Keratinocyte (primary cell): Measurements from ENCODE around the gene HSPA1B. TPM values are rescaled to one million over a fixed set of nuclear protein-coding genes. Genes with fewer than 3 reads are reported as not detected.
"Not testable (repeated sequence)": the region's sequence is repeated elsewhere in the genome, so short reads cannot be mapped to it uniquely, and the experiment has no call there.

Experiments
- DNase-seq: peaks from one replicate; pipeline ENCODE4 v3.0.0-alpha.2; 2011; ENCODE audit warnings: low read depth, missing footprints, low spot score
- FAIRE-seq: peaks from 2 replicates; lab custom pipeline; 2011; peaks lifted over from hg19 to GRCh38; lab: Jason Lieb, UNC
- H2AFZ ChIP-seq: 2 replicates; pipeline ENCODE4 v1.6.0; 2012; ENCODE audit warnings: low read length, control low read depth, inconsistent platforms; ENCODE audit not compliant: control insufficient read depth
- H3K27ac ChIP-seq: 2 replicates; pipeline ENCODE4 v1.5.1; 2011; ENCODE audit warnings: low read length; ENCODE audit not compliant: control insufficient read depth, insufficient read depth
- H3K27me3 ChIP-seq: 3 replicates; pipeline ENCODE4 v1.6.0; 2011; ENCODE audit warnings: low read length; ENCODE audit not compliant: control insufficient read depth, insufficient read depth; ENCODE audit errors: extremely low read depth
- H3K36me3 ChIP-seq, 2 experiments: 2 replicates in 1 of 2; 3 replicates in 1 of 2; pipeline ENCODE4 v1.5.1; 2011; ENCODE audit warnings: low read length in 2 of 2, mild to moderate bottlenecking in 1 of 2; ENCODE audit not compliant: control insufficient read depth in 2 of 2, insufficient read depth in 2 of 2; ENCODE audit errors: extremely low read depth in 1 of 2
- H3K4me1 ChIP-seq: 3 replicates; pipeline ENCODE4 v1.5.1; 2011; ENCODE audit warnings: low read length; ENCODE audit not compliant: control insufficient read depth, insufficient read depth; ENCODE audit errors: extremely low read depth
- H3K4me2 ChIP-seq: 3 replicates; pipeline ENCODE4 v1.6.0; 2011; ENCODE audit warnings: low read depth, low read length; ENCODE audit not compliant: control insufficient read depth, insufficient read depth; ENCODE audit errors: extremely low read depth
- H3K4me3 ChIP-seq, 3 experiments: fragments of 200-600 bp in 1 of 3; sonication (generic) in 1 of 3; 2 replicates in 2 of 3; 3 replicates in 1 of 3; pipeline ENCODE4 v1.5.1; 2011 to 2016; ENCODE audit warnings: low read length in 3 of 3, mild to moderate bottlenecking in 3 of 3, control low read depth in 2 of 3, inconsistent platforms in 1 of 3, low read depth in 1 of 3, mixed read lengths in 1 of 3, mixed run types in 1 of 3, moderate library complexity in 1 of 3; ENCODE audit not compliant: control insufficient read depth in 2 of 3, insufficient read depth in 2 of 3; ENCODE audit errors: extremely low read depth in 1 of 3
- H3K79me2 ChIP-seq: 2 replicates; pipeline ENCODE4 v1.6.0; 2012; ENCODE audit warnings: low read length; ENCODE audit not compliant: control insufficient read depth, insufficient read depth
- H3K9ac ChIP-seq: 3 replicates; pipeline ENCODE4 v1.6.0; 2011; ENCODE audit warnings: low read length; ENCODE audit not compliant: control insufficient read depth, insufficient read depth; ENCODE audit errors: extremely low read depth
- H3K9me1 ChIP-seq: 3 replicates; pipeline ENCODE4 v1.6.0; 2011; ENCODE audit warnings: low read length; ENCODE audit not compliant: control insufficient read depth, insufficient read depth; ENCODE audit errors: extremely low read depth
- H3K9me3 ChIP-seq: 2 replicates; pipeline ENCODE4 v1.5.1; 2012; ENCODE audit warnings: low read depth, low read length; ENCODE audit not compliant: control insufficient read depth
- H4K20me1 ChIP-seq: 3 replicates; pipeline ENCODE4 v1.6.0; 2011; ENCODE audit warnings: low read length; ENCODE audit not compliant: control insufficient read depth, insufficient read depth; ENCODE audit errors: extremely low read depth
- CTCF ChIP-seq, 3 experiments: IDR thresholded peaks in 1 of 3; conservative IDR thresholded peaks in 1 of 3; optimal IDR thresholded peaks in 1 of 3; 2 replicates in 2 of 3; 3 replicates in 1 of 3; pipeline versions ENCODE3 to v1.5.1; 2011; ENCODE audit warnings: low read length in 3 of 3, mild to moderate bottlenecking in 3 of 3, moderate library complexity in 2 of 3, control low read depth in 1 of 3, inconsistent platforms in 1 of 3; ENCODE audit not compliant: insufficient read depth in 2 of 3; ENCODE audit errors: extremely low read depth in 1 of 3
- EZH2 ChIP-seq: IDR thresholded peaks from one replicate; pipeline ENCODE4 v1.6.1; 2012; ENCODE audit warnings: inconsistent platforms, mild to moderate bottlenecking, low read length, moderate library complexity
- dilution Hi-C: fragments of 300-500 bp; cut with MboI; formaldehyde crosslinking; loops from one replicate; pipeline ENCODE4 v1.7.0; 2020; ENCODE audit warnings: low sequenced_read_pairs; ENCODE audit not compliant: extremely low pct_ligation_motif_present
- polyA plus RNA-seq, 5 experiments: library from polyadenylated mRNA; depleted of rRNA in 3 of 5; stranded (reverse) in 3 of 5; stranded (forward) in 1 of 5; unstranded in 1 of 5; fragments of >200 nt; gene quantifications; 1 replicate in 1 of 5; 2 replicates in 3 of 5; 3 replicates in 1 of 5; pipeline versions ENCODE4 v1.2.1 to v1.2.3, GENCODE V29; 2011 to 2012; ENCODE audit warnings: missing spikeins in 2 of 5, low read depth in 1 of 5, low replicate concordance in 1 of 5

HSPA1B gene
- polyA plus RNA-seq, 1 donor (not counting 4 experiments of a cell fraction or from before 2014, with no cell fraction given) = 48.1 TPM

- no peak overlapping the region for H3K4me3 ChIP-seq
- peaks cover 4 to 12% of the 10 kb centered on the region in 2 experiments for H3K36me3 ChIP-seq
- dilution Hi-C loops = no loop called here
- no peak overlapping the region for H3K4me2 ChIP-seq
- H3K79me2 ChIP-seq = peaks cover 5% of the 10 kb centered on the region
- H3K27ac ChIP-seq = no peak overlapping the region
- no peaks in the 10 kb centered on the region for H3K9me1 ChIP-seq
- H2AFZ ChIP-seq = no peak overlapping the region
- no peak overlapping the region for H3K9ac ChIP-seq
- no peak for FAIRE-seq
- no peaks in the 10 kb centered on the region for H4K20me1 ChIP-seq
- TF ChIP-seq CTCF (optimal IDR thresholded peaks at IDR 0.05 in 1 of 3, IDR thresholded peaks at IDR 0.05 in 1 of 3, conservative IDR thresholded peaks at IDR 0.05 in 1 of 3; ENCODE audit: extremely low read depth in 1 of 3, insufficient read depth in 2 of 3, low read length in 3 of 3) (no peak), EZH2 (no peak)
- no peak for DNase-seq
- no peaks in the 10 kb centered on the region for H3K27me3 ChIP-seq
- peaks cover 16% of the 10 kb centered on the region for H3K4me1 ChIP-seq
- H3K9me3 ChIP-seq = no peaks in the 10 kb centered on the region
Measured at GRCh38 chr6:31864818-31865204, 37.3 kb downstream of the HSPA1B start.

GRCh38 chr6:31865205-31866118 lies 37.9 kb downstream of the HSPA1B start:
- no peak overlapping the region for H3K4me2 ChIP-seq
- H3K9ac ChIP-seq = no peak overlapping the region
- no peaks in the 10 kb centered on the region for H3K27me3 ChIP-seq
- FAIRE-seq (no peak), DNase-seq (no peak)
- H3K9me3 ChIP-seq = no peaks in the 10 kb centered on the region
- no peaks in the 10 kb centered on the region for H4K20me1 ChIP-seq
- H3K9me1 ChIP-seq = no peaks in the 10 kb centered on the region
- no peak overlapping the region for H3K4me3 ChIP-seq
- H3K27ac ChIP-seq = no peak overlapping the region
- H3K79me2 ChIP-seq = peaks cover 5% of the 10 kb centered on the region
- H3K4me1 ChIP-seq = peaks cover 16% of the 10 kb centered on the region
- no peak overlapping the region for H2AFZ ChIP-seq
- H3K36me3 ChIP-seq = peaks cover 1 to 8% of the 10 kb centered on the region in 2 experiments
- dilution Hi-C loops = no loop called here
- TF ChIP-seq EZH2 (no peak), CTCF (optimal IDR thresholded peaks at IDR 0.05 in 1 of 3, IDR thresholded peaks at IDR 0.05 in 1 of 3, conservative IDR thresholded peaks at IDR 0.05 in 1 of 3; ENCODE audit: extremely low read depth in 1 of 3, insufficient read depth in 2 of 3, low read length in 3 of 3) (no peak)

- H2AFZ ChIP-seq, H3K4me2 ChIP-seq, dilution Hi-C loops: not testable (repeated sequence)
Measured at GRCh38 chr6:31868658-31868971, 41.1 kb downstream of the HSPA1B start.

More at GRCh38 chr6:31868658-31868971, 41.1 kb downstream of the HSPA1B start:
- not testable (repeated sequence) for H3K4me3 ChIP-seq, H3K27ac ChIP-seq, H3K36me3 ChIP-seq, H3K79me2 ChIP-seq, H4K20me1 ChIP-seq, FAIRE-seq, H3K4me1 ChIP-seq, H3K9me1 ChIP-seq, DNase-seq, H3K27me3 ChIP-seq, H3K9ac ChIP-seq, H3K9me3 ChIP-seq
